ENCODE measurements around the gene FGR.

The FGR gene

DNA sequence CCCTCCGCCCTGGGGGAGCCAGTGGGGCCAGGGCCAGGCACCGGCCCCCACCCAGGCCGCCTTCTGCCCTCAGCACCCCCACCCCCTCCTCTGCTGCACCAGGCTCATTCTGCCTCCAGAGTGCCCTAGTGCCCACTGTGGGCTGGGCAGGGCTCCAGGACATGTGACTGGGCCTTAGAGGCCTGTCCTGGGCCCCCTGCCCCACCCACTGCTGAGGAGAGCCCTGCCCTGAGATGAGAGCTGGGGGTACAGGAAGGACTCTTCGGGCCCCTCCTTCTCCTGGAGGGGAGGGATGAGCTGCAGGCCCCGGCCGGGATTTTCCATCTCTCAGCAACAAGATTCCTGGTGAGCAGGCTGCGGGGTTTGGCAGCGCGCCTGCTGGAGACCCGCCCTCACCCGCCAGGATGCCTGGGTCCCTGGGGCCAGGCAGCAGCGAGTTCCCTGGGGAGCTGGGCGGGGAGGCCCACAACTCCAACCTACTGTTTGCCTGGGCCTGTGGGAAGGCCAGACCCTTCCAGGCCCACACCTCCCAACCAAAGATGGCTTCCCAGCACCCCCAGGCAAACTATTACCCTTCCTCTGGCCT, 45.1 kb downstream of the FGR start:
- DNase-seq (ENCODE audit: extremely low read depth in 1 of 2, low read depth in 1 of 2), result no peak

DNA sequence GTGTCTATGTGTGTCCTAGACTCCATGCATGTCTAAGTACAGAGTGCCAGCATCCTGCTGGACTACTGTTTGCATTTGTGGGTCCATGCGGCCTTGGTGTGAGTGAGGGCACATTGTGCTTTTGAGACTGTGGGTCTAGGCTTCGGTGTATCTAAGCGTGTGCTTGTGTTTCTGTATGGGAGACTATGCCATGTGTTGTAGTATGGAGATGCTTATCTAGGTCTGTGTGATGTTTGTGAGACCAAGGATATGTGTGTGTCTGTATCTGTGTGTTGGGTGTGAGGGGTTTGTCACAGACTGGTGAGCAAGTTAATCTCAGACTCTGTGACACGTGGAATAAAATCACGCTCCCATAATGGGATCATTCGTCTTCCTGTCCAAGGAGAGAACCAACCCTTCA, 45.5 kb downstream of the FGR start:
- no peak for DNase-seq (ENCODE audit: extremely low read depth in 1 of 2, low read depth in 1 of 2)

DNA sequence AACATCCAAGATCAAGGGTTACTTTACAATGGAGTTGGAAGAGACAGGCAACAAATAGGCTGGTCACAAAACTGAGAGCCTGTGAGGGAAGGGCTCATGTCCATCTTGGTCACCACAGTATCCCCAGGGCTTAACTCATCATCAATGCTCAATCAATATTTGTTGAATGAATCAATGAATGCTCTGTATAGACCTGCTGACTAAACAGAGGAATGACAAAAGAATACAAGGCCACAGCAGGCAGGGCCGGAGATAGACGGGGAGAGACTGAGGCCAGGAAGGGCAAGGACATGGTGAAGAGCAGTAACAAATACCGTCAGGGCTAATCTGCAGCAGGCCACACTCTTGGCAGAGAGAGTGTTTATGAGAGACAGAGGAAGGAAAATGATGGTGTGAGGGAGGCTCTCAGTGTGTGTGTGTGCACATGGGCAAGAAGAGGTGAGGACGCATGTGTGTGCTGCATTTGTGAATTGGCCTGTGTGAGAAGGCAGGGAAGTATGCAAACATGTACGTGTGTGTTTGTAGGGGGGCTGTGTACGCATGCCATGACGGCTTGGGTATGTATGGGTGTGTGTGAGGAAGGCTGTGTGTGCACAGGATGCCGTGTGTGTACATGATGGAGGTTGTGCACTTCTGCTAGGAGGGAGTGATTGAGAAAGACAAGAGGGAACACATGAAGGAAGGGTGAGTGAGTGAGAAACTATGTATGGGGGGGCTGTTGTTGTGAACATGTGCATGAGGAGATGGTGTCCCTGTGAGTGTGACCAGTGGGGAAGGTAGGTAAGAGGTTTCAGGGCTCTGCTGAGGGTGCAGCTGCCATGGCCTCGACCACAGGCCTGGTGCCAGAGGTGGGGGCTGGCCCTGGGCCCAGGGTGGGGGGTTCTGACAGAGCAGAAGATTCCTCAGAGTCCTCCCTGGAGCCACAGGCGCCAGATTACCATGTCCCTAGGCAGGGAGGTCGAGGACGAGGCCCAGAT, 46.4 kb downstream of the FGR start:
- no peak for DNase-seq (ENCODE audit: extremely low read depth in 1 of 2, low read depth in 1 of 2)

DNA sequence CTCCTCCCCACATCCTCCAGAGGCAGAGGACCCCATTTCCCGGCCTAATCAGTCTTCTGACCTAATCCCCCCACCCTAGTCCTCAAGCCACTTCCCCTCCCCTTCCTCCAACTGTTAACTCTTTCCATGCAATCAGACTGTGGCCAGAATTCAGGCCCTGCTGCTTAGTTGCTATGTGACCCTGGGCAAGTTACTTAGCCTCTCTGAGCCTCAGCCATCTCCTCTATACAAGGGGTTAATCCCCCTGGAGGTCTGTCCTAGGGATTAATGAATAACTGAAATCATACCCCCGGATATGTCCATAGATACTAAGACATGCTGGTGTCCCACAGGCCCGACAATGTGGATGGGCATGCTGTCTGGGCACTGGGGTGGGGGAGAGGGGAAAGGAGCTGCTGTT, 49.3 kb downstream of the FGR start:
- no peak for DNase-seq (ENCODE audit: extremely low read depth in 1 of 2, low read depth in 1 of 2)

DNA sequence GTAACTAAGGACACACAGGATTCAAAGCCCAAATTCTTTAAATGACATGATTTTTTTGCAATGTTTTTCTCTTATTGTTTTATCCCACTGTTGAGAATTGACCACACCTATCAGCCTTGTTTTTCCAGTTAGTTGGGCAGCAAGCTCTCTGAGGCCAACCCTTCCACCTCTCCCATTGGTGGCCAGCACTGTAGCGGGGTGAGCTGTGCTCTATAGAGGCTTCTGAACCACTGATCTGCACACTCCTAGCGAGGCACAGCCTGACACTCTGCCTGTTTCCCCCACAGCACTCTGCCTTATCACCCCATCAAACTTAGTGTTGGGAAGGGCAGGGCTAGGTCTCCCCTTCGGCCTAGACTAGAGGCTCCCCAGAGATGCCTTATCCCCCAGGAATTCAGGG, 50.5 kb downstream of the FGR start:
- DNase-seq (ENCODE audit: extremely low read depth in 1 of 2, low read depth in 1 of 2), result no peak

DNA sequence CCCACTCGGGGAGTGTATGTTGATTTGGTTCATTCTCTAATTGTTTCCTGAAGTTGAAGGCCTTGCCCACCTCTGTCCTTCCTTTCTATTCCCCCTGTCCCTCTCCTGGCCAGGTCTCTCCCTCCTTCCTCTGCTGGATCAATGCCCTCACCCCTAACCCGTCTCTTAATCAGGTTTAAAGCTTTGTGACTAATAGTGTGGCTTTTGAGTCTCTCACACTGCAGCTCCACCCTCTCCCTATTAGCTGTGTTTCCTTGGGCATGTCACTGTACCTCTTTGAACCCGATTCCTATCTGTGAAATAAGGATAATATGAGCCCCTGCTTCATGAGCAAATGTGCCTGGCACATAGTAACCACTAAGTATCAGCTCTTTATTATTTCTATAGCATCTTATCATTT, 51.5 kb downstream of the FGR start:
- no peak for DNase-seq (ENCODE audit: extremely low read depth in 1 of 2, low read depth in 1 of 2)

DNA sequence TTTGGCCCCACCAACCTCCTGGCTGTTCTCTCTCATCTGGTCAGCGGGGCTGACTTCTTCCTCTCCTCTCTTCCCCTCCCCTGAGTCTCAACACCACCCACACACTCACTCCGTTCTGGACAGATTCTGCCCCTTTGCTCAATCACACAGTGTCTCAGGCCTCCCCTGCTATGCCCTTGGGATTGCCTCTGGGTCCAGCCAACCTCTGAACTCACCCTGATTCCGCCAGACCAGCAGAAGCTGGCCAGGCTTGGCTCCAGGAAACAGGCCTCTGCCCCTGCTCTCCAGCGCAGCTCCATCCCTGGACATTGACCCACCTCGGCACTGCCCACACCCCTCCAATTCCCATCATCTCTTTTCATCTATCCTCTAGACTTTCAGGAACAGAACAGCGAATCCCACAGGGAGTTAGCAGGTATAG, 53.2 kb downstream of the FGR start:
- DNase-seq (ENCODE audit: extremely low read depth in 1 of 2, low read depth in 1 of 2), result no peak

DNA sequence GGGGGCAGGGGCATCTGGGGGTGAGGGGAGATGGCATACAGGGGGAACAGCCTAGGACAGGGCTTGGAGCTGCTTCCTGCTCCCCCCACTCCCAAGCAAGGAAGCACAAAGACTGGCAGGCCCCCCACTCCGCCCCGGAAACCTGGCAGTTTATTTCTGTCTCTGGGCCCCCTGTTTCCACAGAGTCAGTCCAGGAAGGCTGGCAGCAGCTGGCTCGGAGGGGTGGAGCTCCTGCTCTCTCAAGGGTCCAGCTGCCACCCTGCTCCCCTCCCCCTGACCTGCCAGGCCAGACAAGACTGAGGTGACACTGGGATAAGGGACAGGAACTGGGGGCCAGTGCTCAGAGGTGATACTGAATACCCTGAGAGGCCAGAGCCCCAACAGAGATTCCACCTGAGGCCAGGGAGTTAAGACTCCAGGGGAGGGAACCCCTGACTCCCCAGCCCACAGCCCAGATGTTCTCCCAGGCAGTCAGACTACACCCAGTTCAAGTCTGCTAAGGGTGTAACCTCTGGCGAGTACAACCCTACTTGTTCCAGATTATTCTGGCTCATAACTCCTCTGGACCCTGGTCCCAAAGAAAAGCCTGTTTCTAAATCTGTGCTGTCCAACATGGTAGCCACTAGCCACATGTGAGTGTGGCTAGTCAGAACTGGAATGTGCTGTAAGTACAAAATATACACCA, 57.3 kb downstream of the FGR start:
- DNase-seq (ENCODE audit: extremely low read depth in 1 of 2, low read depth in 1 of 2), result no peak

DNA sequence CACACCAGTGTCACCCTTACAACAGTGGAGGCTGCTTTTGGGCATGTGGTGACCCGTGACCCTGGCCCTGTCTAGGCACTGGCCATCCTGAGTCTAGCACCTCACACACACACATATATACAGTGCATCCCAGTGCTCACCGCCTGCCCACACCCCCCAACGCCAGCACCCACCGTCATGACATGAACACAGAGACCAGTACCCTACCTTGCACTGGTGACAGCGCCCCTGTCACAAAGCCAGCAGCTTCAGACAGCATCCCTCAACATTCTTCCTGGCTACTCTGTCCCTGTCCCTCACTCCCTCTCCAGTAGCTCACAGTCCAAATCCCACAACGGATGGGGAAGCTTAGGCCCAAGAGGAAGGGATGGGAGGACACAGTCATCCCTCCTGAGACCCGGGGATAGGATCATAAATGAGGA, 58.2 kb downstream of the FGR start:
- no peak for DNase-seq (ENCODE audit: extremely low read depth in 1 of 2, low read depth in 1 of 2)

DNA sequence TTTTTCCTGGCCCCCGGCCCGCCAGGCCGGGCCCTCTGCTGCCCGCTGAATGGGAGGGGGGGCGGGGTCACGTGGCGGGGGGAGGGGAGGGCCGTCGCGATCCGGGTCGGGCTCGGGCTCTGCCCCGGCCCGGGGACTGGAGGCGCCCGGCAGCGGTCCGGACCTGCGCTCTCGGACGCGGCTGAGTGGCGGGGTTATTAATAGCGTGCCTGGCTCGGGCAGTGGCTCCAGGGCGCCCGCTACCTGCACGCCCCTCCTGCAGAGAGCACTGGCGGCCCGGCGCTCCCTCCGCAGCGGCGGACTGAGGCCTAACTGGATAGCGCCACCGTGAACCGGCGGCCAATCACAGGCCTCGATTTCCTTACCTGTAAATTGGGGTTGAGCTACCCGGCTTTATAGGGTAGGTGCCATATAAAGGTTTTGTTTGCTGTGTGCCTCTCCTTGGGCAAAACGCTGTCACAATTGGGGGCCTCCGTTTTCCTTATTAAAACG, 59.1 kb downstream of the FGR start:
- DNase-seq (ENCODE audit: extremely low read depth in 1 of 2, low read depth in 1 of 2), result no peak

DNA sequence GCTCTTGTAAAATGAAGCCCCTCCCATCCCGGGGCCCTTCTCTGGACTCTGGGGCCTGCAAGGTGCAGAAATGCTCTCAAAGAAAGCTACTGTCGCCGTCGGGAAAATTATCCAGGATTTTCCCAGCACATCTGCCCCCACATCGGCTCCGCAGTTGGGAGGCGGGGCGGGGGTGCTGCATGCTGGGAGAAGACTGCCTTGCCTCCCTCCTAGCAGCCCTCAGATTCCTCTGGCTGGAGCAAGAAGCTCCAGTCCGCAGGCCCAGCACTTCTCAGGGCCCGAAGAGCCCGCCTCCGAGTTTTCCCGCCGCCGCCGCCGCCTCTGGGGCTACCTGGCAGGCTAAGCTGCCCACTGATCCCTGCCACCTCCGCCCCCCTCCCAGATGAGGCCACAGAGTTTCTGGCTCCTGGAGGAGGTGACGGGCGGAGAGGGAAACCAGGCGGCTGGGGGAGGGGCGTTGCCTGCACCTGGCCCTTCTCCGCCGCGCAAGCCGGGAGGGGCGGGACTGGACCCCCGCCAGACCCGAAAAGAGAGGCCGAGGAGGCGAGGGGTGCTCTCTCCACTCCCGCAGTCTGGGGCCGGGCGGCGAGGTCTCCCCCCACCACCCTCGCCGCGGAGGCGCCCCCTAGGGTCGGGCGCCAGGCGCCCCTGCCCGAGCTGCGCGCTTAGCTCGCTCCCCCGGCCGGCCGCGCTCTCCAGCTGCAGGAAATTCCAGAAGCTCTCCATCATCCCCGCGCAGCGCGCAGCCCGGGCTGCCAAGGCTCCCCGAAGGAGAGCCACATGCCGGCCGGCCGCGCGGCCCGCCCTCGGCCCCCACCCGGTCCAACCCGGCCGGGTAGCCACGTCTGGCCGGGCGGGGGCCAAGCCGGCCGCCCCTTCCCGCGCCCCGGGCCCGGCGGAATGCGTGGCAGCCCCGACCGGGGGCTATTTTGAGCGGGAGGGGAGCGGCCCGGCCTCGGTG, 59.8 kb downstream of the FGR start:
- no peak for DNase-seq (ENCODE audit: extremely low read depth in 1 of 2, low read depth in 1 of 2)

DNA sequence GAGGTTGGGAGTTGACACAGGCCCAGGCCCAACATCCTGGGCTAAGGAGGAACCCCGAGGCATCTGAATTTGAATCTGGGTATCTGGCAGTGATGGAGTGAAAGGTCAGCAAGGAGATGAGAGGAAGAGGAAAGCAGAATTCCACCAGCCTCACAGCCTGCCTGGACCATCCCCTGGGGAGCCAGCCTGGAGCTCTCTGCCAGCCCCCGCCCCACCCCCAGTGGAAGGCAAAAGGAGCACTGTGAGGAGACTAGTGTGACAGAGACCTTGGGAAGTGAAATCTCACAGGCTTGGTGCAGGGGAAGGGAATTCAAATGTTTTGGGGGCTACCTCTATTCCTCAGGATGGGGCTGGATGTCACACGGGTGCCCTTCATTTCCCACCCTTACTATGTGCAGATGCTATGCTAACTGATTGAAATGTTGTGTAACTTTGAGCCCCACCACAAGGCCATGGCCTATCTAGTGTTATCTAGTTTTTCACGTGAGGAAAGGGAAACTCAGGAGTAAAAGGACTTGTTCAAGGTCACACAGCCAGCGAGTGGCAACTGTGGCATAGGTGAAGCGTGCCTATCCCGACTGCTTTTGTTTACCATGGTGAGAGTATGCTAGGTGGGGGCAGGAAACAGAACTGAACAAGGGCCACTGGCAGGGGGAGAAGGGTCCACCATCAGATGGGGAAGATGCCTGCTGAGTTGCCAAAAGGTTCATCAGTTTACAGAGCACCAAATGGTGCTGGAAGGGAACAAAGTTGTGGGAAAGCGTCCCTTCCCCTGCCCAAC, 60.8 kb downstream of the FGR start:
- no peak for DNase-seq (ENCODE audit: extremely low read depth in 1 of 2, low read depth in 1 of 2)

DNA sequence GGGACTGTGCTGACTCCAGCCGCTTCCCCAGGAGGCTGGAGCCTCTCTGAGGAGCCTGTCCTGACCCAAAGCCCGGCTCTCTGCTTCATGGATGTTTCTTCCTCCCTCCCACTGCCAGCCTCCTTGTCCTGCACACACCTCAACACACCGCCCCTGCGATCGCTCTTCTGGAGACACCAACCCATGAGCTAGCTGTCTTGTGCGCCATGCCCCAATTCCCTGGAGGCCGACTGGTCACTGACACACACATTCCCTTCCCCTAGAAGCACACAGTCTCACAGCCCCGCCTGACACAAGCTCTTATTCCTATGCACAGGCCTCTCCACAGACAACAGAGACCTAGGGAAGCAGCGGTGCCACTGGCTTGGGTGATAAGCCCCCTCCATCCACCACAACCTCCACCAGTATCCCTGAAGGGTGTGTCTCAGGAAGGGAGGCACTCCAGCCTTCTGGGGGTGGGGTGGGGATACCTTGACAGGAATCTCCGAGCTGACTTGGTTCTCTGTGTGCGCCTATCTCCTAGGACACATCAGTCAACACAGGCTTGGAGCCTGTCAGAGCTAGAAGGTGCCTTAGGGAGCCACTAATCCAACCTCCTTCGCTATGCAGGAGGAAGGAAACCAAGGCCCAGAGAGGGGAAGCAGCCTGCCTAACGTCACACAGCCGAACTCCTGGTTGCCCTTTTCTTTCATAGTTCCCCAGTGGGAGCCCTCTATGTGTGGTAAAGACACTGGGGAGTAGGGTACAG, 62.1 kb downstream of the FGR start:
- no peak for DNase-seq (ENCODE audit: extremely low read depth in 1 of 2, low read depth in 1 of 2)

DNA sequence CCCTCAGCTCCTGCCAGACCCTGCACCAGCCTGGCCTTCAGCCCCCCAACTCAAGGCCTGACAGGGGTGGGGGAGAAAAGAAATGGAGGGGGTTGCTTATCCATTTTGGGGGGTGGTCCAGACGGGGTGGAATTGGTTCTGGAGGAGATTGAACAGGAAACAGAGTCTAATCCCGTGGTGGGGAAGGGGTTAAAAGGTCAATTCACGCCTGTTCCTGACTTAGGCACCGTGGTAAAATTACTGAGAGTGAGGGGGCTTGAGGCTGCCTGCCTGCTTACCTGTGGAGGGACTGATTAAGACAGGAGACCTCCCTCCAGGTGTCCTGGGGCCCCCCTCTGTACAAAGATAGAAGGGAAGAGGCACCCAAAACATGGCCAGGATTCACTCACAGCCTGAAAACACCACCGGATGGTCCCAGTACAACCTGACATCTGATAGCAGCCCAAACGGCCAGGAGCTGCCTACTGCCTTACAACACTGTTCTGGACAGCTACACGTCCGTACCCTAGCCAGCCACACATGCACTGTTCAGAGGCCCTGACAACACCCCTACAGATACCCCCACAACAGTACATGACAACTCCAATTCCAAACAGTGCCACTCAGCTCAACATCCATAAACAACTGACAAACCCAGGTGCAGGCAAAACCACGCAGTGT, 62.8 kb downstream of the FGR start:
- DNase-seq (ENCODE audit: extremely low read depth in 1 of 2, low read depth in 1 of 2), result no peak

DNA sequence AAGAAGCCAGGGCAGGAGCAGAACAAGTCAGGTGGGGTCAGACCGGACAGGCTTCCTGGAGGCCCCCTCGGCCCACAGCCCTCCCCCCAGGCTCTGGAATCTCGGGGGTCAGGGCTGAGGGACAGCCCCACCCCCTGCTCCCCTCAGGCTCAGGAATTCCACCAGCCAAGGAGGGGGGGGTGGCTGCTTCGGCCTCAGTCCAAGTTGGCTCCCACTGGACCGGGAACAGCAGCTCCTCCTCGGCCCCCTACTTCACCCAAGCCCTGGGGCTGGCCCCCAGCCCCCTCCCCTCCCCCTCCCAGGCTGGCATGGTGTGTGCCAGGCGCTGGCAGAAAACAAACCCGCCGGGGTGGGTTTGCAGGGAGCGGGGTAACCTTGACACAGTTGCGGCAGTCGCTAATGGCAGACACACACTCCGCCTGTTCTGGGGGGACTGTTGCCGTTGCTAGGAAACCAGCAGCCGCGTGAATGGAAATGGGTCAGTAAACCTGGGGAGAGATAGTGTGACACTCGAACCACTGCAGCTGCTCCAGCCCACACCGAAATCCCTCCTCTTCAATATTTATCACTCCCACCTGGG, 63.5 kb downstream of the FGR start:
- no peak for DNase-seq (ENCODE audit: extremely low read depth in 1 of 2, low read depth in 1 of 2)

DNA sequence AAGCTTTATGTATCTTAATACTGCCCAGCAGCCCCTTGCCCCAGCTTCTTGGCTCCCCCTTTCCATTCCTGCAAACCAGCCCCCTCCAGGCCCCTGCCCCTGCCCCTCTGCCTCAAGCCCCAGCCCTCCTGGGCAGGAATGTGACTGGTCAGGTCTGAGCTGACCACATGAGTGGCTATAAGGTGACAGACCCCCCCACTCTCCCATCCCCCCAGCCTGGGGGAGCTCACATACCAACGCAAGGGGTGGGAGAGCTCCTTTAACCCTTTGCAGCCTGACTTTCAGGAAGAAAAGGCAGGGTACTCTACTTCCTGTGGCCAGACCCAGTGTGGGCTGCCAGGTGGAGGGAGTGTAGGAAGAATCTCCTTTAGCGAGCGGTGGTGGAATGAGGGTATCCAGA, 64.2 kb downstream of the FGR start:
- DNase-seq (ENCODE audit: extremely low read depth in 1 of 2, low read depth in 1 of 2), result no peak

DNA sequence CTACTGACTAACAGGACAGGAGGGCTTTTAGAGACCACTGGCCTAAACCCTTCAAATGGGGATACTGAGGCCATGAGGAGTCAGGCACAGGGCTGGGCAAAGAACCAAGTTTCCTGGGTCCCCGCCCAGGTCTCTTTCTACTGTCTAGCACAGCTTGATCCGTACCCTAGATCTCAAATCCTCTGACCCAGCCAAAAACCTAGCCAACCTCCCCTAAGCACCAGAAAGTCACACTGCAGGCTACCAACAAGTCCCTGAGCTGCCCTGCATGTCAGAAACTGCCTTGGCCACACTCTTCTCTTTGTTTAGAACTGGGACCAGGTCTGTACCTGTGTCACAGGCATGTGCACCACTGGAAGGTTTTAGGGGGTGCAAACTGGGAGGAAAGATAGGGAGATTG, 64.6 kb downstream of the FGR start:
- DNase-seq (ENCODE audit: extremely low read depth in 1 of 2, low read depth in 1 of 2), result no peak
